GM13976 (cell line): ENCODE measurements around the gene RELN.
"Not testable (repeated sequence)": the region's sequence is repeated elsewhere in the genome, so short reads cannot be mapped to it uniquely, and the experiment has no call there.

Experiments used
- DNase-seq: peaks from one replicate; pipeline ENCODE4 v3.0.0; 2012; ENCODE audit warnings: low spot score
- CTCF ChIP-seq: IDR thresholded peaks from 2 replicates; pipeline ENCODE4 v1.5.1; 2012; ENCODE audit warnings: borderline replicate concordance, mild to moderate bottlenecking; ENCODE audit not compliant: insufficient read depth; ENCODE audit errors: extremely low read depth, missing control alignments, control extremely low read depth
- in situ Hi-C: fragments of 300-500 bp; cut with MboI; formaldehyde crosslinking; loops from one replicate; pipeline ENCODE4 v1.12.0; 2022; ENCODE audit warnings: low sequenced_read_pairs, mixed read lengths, inconsistent platforms; ENCODE audit not compliant: unreplicated experiment

The RELN gene

GRCh38 chr7:103833401-103833800, 156.1 kb downstream of the RELN start:
- in situ Hi-C loops, result no loop called here
- no peak for DNase-seq
- TF ChIP-seq CTCF, result no peak

- DNase-seq, result no peak
- in situ Hi-C loops, result no loop called here
- no peak for TF ChIP-seq CTCF
Measured at GRCh38 chr7:103832438-103832837, 157.0 kb downstream of the RELN start.

DNA sequence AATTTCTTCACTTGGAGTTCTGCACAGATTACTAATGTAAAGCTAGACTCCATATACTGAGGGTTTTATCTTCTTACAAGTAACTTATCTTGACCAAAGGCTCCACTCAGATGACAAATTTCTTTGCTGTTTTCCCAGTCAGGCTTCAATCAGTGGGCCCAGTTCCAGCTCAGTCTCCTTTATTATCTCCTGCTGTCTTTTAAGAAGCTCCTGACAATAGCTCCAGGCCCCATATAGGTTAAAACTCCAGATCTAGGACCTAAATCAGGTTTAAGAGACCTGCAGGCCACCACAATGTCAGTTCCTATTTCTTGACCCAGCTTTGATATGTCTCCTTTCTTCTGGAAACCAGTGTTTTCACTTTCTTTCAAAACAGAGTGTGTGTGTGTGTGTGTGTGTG, 165.2 kb downstream of the RELN start:
- in situ Hi-C loops, result no loop called here
- DNase-seq, result no peak

DNA sequence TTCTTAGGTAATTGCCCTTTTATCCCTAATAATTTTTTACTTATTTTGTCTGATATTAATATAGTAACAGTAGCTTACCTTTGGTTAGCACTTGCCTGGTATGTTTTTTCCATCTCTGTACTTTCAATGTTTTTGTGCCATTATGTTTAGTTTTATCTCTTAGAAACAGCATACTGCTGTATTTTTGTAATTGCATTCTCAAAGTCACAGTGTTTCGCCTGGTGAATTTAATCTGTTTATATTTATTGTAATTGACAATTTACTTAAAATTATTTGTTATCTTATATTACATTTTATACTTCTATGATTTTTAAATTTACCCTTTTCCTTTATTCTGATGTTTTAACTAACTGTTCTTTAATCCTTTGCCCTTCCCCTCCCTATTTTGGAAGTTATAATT, 166.4 kb downstream of the RELN start:
- in situ Hi-C loops, result no loop called here
- no peak for DNase-seq
- no peak for TF ChIP-seq CTCF

More for the DNA sequence above, 165.2 kb downstream of the RELN start:
- TF ChIP-seq CTCF, result no peak

DNA sequence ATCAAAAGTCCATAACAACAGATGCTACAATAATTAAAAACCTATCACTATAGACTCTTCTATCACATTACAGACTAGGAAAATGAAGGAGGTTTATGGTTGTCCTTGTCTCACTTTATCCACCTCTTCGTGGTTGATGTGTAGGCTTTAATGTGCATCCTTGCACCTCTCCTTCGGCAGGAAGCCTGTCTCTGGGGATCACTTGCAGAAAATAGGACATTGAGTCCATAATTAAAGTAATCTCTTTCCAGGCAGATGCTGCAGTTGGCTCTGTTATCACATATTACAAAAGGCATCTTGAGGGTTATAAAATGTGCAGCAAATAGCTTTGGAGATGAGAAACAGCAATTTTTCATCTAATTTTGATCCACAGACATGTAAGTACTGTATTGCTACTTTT, 168.4 kb downstream of the RELN start:
- no peak for TF ChIP-seq CTCF
- DNase-seq, result no peak
- in situ Hi-C loops, result no loop called here

- in situ Hi-C loops, DNase-seq: not testable (repeated sequence)
Measured at GRCh38 chr7:103815972-103816371, 173.5 kb downstream of the RELN start.

GRCh38 chr7:103813970-103814369, 175.5 kb downstream of the RELN start:
- TF ChIP-seq CTCF, result no peak

More at GRCh38 chr7:103813970-103814369, 175.5 kb downstream of the RELN start:
- DNase-seq, result no peak
- in situ Hi-C loops, result no loop called here
